CD4-positive, alpha-beta T cell treated with Interleukin-17A for 4 hours (primary cell): ENCODE data around the gene MCU.
"Not testable (repeated sequence)": the region's sequence is repeated elsewhere in the genome, so short reads cannot be mapped to it uniquely, and the experiment has no call there.

Source experiments
- DNase-seq: peaks from one replicate; pipeline ENCODE4 v3.0.0-alpha.2; 2020; ENCODE audit warnings: mixed read lengths

Gene MCU

GRCh38 chr10:72855129-72855528 is 163.2 kb downstream of the MCU start:
- DNase-seq: no peak

GRCh38 chr10:72855790-72856189 is 163.8 kb downstream of the MCU start:
- no peak for DNase-seq

GRCh38 chr10:72858067-72858466 is 166.1 kb downstream of the MCU start:
- DNase-seq: no peak

- no peak for DNase-seq
Measured at GRCh38 chr10:72862957-72863356, 171.0 kb downstream of the MCU start.

- DNase-seq: no peak
Measured at GRCh38 chr10:72875250-72876055, 183.5 kb downstream of the MCU start.

GRCh38 chr10:72879245-72879644 is 187.3 kb downstream of the MCU start:
- no peak for DNase-seq

- DNase-seq: no peak
Measured at GRCh38 chr10:72881291-72881690, 189.3 kb downstream of the MCU start.

- DNase-seq: no peak
Measured at GRCh38 chr10:72883861-72884260, 191.9 kb downstream of the MCU start.

- DNase-seq: no peak
Measured at GRCh38 chr10:72885953-72886352, 194.0 kb downstream of the MCU start.

GRCh38 chr10:72886621-72887020 is 194.7 kb downstream of the MCU start:
- DNase-seq: no peak

GRCh38 chr10:72887043-72887442 is 195.1 kb downstream of the MCU start:
- no peak for DNase-seq

- no peak for DNase-seq
Measured at GRCh38 chr10:72888151-72888638, 196.3 kb downstream of the MCU start.

GRCh38 chr10:72889391-72889831 is 197.5 kb downstream of the MCU start:
- no peak for DNase-seq

GRCh38 chr10:72890086-72890485 is 198.1 kb downstream of the MCU start:
- no peak for DNase-seq

GRCh38 chr10:72893136-72893798 is 201.3 kb downstream of the MCU start, which contains the start of gene OIT3:
Gene OIT3 (plus strand): TSS chr10:72893739. CDS start chr10:72893799, 60 bp downstream.
- no peak for DNase-seq

GRCh38 chr10:72895236-72895850 is 203.4 kb downstream of the MCU start:
- DNase-seq: no peak

GRCh38 chr10:72898616-72899015 is 206.7 kb downstream of the MCU start:
- DNase-seq: no peak

GRCh38 chr10:72899545-72899944 is 207.6 kb downstream of the MCU start:
- DNase-seq: no peak

GRCh38 chr10:72903941-72904446 is 212.1 kb downstream of the MCU start:
- DNase-seq: not testable (repeated sequence)

GRCh38 chr10:72904806-72905205 is 212.9 kb downstream of the MCU start:
- DNase-seq: no peak

- DNase-seq: no peak
Measured at GRCh38 chr10:72906446-72906845, 214.5 kb downstream of the MCU start.

GRCh38 chr10:72910705-72911104 is 218.8 kb downstream of the MCU start:
- no peak for DNase-seq

- no peak for DNase-seq
Measured at GRCh38 chr10:72911758-72912157, 219.8 kb downstream of the MCU start.
